ENCODE results near the gene DPM3. TPM values are rescaled to one million over a fixed set of nuclear protein-coding genes. Genes with fewer than 3 reads are reported as not detected.
A peak's percentile ranks its signal among the peaks of the same experiment; 100 is the strongest.

Gene DPM3
- total RNA-seq, 4 donors from 2014 or later: 54.5 to 176 (median 80.6) TPM

GRCh38 chr1:155175927-155176371 lies 35.6 kb upstream of the DPM3 start:
- WGBS: 89% methylated on average over 3 of the region's 9 CpGs
- intact Hi-C loops (cut with DNase I): loop anchor here (5.0 kb wide), 1 partner anchor 416 kb away; no protein-coding TSS in a partner anchor
- TF ChIP-seq EP300 (IDR thresholded peaks at IDR 0.05): no peak
- TF ChIP-seq CTCF (IDR thresholded peaks at IDR 0.05): no peak
- no peak for TF ChIP-seq POLR2AphosphoS5 (IDR thresholded peaks at IDR 0.05)
- TF ChIP-seq POLR2A (IDR thresholded peaks at IDR 0.05; ENCODE audit: low read depth): no peak

GRCh38 chr1:155175281-155175926 lies 35.1 kb upstream of the DPM3 start:
- Histone ChIP-seq H3K27me3 (peaks cover 0 to 24% (median 14%) of the 10 kb centered on the region in 4 donors), H3K9me3 (no peaks in the 10 kb centered on the region), H3K36me3 (peaks cover 0 to 11% (median 8%) of the 10 kb centered on the region in 4 donors), H3K4me1 (peaks cover 26 to 57% (median 39%) of the 10 kb centered on the region in 4 donors), H3K27ac (replicated peaks in 1 of 4) (no peak overlapping the region), H3K4me3 (no peak overlapping the region)
- intact Hi-C loops (cut with DNase I): loop anchor here (5.0 kb wide), 1 partner anchor 417 kb away; no protein-coding TSS in a partner anchor
- TF ChIP-seq EP300 (IDR thresholded peaks at IDR 0.05): no peak
- no peak for TF ChIP-seq CTCF (IDR thresholded peaks at IDR 0.05)
- TF ChIP-seq POLR2A (IDR thresholded peaks at IDR 0.05; ENCODE audit: low read depth): no peak
- TF ChIP-seq POLR2AphosphoS5 (IDR thresholded peaks at IDR 0.05): no peak
- 86% methylated on average over 10 of the region's 12 CpGs for WGBS
- DNase-seq (ENCODE audit: extremely low spot score): peak; percentile 64

More at GRCh38 chr1:155175927-155176371, 35.6 kb upstream of the DPM3 start:
- Histone ChIP-seq H3K4me3 (no peak overlapping the region), H3K36me3 (peaks cover 0 to 5% (median 3%) of the 10 kb centered on the region in 4 donors), H3K27ac (replicated peaks in 1 of 4) (no peak overlapping the region), H3K27me3 (peaks cover 0 to 24% (median 14%) of the 10 kb centered on the region in 4 donors), H3K9me3 (no peaks in the 10 kb centered on the region), H3K4me1 (peaks cover 26 to 54% (median 39%) of the 10 kb centered on the region in 4 donors)
- no peak for DNase-seq (ENCODE audit: extremely low spot score)

- peak; percentile 84 for DNase-seq (ENCODE audit: extremely low spot score)
- TF ChIP-seq CTCF (IDR thresholded peaks at IDR 0.05) (no peak), EP300 (IDR thresholded peaks at IDR 0.05) (no peak), POLR2AphosphoS5 (IDR thresholded peaks at IDR 0.05) (no peak)
- H3K27ac ChIP-seq (replicated peaks in 1 of 4): peak overlapping the region in 1 of 4 donors; percentile 14
- peak overlapping the region; percentile 71 to 90 (median 84) for H3K4me3 ChIP-seq
- no peaks in the 10 kb centered on the region for H3K9me3 ChIP-seq
- H3K36me3 ChIP-seq: peaks cover 0 to 16% (median 15%) of the 10 kb centered on the region in 4 donors
- intact Hi-C loops (cut with DNase I): loop anchor here (5.0 kb wide), 2 partner anchors 47 to 418 kb away; partner anchors contain the start of gene EFNA1
- peaks cover 26 to 57% (median 39%) of the 10 kb centered on the region in 4 donors for H3K4me1 ChIP-seq
- WGBS: 14% methylated on average over 21 of the region's 35 CpGs
- H3K27me3 ChIP-seq: peaks cover 0 to 24% (median 14%) of the 10 kb centered on the region in 4 donors
Measured at GRCh38 chr1:155174324-155175280, 34.3 kb upstream of the DPM3 start.

GRCh38 chr1:155173478-155174323 lies 33.4 kb upstream of the DPM3 start, which contains the start of gene TRIM46:
TSS of gene TRIM46 (plus strand) at chr1:155173849. CDS start at chr1:155173967, 118 bp downstream.
- Histone ChIP-seq H3K9me3 (no peaks in the 10 kb centered on the region), H3K4me1 (peaks cover 26 to 57% (median 39%) of the 10 kb centered on the region in 4 donors), H3K27me3 (peaks cover 0 to 24% (median 14%) of the 10 kb centered on the region in 4 donors), H3K27ac (replicated peaks in 1 of 4) (peak within 1 kb of the TSS; percentile 91 to 97 (median 94)), H3K4me3 (peak within 1 kb of the TSS; percentile 71 to 90 (median 84)), H3K36me3 (peaks cover 0 to 24% (median 22%) of the 10 kb centered on the region in 4 donors)
- TF ChIP-seq EP300 (IDR thresholded peaks at IDR 0.05) (no peak), CTCF (IDR thresholded peaks at IDR 0.05) (peak in 1 of 3 experiments; percentile 12), POLR2AphosphoS5 (IDR thresholded peaks at IDR 0.05) (no peak), POLR2A (IDR thresholded peaks at IDR 0.05; ENCODE audit: low read depth) (no peak)
- DNase-seq (ENCODE audit: extremely low spot score): peak; percentile 55
- WGBS: 3% methylated on average over 31 of the region's 38 CpGs
- intact Hi-C loops (cut with DNase I): loop anchor here (5.0 kb wide), 1 partner anchor 46 kb away; the partner anchor contains the start of gene EFNA1

All from esophagus muscularis mucosa (tissue), 4 donors.